Panc1 (cell line): Measurements from ENCODE around the gene ALG9.

Source experiments
- POLR2AphosphoS5 ChIP-seq: IDR thresholded peaks from 2 replicates; pipeline ENCODE4 v1.6.1; 2012; ENCODE audit warnings: mild to moderate bottlenecking, low read depth, low read length, moderate library complexity
- SIN3A ChIP-seq: IDR thresholded peaks from 2 replicates; pipeline ENCODE4 v1.6.1; 2012; ENCODE audit warnings: low read depth, mild to moderate bottlenecking, low read length, moderate library complexity, borderline replicate concordance; ENCODE audit not compliant: insufficient read depth
- TCF7L2 ChIP-seq: IDR thresholded peaks from 2 replicates; pipeline ENCODE4 v1.6.1; 2011; ENCODE audit warnings: mild to moderate bottlenecking, low read depth, low read length, inconsistent platforms
- TF ChIP-seq, protein P1 (sequence below), 2 experiments: IDR thresholded peaks; 2 replicates each; pipeline ENCODE4 v1.6.1; 2011 to 2012; ENCODE audit warnings: low read depth in 2 of 2, control low read depth in 1 of 2, low read length in 1 of 2, mild to moderate bottlenecking in 1 of 2, moderate library complexity in 1 of 2; ENCODE audit not compliant: insufficient read depth in 1 of 2
- TF ChIP-seq, protein P2 (sequence below): fragments of 450-650 bp; IDR thresholded peaks from 2 replicates; pipeline ENCODE4 v1.5.1; 2017; ENCODE audit warnings: mild to moderate bottlenecking

DNA sequence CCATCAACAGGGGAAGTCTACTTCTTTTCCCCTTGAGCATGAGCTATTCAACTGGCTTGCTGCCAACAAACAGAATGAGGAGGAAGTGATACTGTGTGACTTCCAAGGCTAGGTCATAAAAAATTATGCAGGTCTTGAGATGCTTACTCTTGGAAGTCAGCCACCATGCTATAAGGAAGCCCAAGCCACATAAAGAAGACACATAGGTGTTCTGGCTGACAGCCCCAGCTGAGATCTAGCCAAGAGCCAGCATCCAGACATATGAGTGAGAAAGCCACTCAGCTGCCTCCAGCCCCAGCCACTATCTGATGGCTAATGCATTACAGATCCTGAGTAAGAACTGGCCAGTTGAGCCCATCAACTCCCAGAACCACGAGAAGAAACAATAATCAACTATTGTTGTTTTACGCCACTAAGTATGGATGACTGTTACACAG, 74.2 kb downstream of the ALG9 start:
- TF ChIP-seq, protein P1, sequence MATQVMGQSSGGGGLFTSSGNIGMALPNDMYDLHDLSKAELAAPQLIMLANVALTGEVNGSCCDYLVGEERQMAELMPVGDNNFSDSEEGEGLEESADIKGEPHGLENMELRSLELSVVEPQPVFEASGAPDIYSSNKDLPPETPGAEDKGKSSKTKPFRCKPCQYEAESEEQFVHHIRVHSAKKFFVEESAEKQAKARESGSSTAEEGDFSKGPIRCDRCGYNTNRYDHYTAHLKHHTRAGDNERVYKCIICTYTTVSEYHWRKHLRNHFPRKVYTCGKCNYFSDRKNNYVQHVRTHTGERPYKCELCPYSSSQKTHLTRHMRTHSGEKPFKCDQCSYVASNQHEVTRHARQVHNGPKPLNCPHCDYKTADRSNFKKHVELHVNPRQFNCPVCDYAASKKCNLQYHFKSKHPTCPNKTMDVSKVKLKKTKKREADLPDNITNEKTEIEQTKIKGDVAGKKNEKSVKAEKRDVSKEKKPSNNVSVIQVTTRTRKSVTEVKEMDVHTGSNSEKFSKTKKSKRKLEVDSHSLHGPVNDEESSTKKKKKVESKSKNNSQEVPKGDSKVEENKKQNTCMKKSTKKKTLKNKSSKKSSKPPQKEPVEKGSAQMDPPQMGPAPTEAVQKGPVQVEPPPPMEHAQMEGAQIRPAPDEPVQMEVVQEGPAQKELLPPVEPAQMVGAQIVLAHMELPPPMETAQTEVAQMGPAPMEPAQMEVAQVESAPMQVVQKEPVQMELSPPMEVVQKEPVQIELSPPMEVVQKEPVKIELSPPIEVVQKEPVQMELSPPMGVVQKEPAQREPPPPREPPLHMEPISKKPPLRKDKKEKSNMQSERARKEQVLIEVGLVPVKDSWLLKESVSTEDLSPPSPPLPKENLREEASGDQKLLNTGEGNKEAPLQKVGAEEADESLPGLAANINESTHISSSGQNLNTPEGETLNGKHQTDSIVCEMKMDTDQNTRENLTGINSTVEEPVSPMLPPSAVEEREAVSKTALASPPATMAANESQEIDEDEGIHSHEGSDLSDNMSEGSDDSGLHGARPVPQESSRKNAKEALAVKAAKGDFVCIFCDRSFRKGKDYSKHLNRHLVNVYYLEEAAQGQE (IDR thresholded peaks at IDR 0.05; ENCODE audit: insufficient read depth in 1 of 2, low read depth in 2 of 2, low read length in 1 of 2): no peak
- TF ChIP-seq, protein P2, sequence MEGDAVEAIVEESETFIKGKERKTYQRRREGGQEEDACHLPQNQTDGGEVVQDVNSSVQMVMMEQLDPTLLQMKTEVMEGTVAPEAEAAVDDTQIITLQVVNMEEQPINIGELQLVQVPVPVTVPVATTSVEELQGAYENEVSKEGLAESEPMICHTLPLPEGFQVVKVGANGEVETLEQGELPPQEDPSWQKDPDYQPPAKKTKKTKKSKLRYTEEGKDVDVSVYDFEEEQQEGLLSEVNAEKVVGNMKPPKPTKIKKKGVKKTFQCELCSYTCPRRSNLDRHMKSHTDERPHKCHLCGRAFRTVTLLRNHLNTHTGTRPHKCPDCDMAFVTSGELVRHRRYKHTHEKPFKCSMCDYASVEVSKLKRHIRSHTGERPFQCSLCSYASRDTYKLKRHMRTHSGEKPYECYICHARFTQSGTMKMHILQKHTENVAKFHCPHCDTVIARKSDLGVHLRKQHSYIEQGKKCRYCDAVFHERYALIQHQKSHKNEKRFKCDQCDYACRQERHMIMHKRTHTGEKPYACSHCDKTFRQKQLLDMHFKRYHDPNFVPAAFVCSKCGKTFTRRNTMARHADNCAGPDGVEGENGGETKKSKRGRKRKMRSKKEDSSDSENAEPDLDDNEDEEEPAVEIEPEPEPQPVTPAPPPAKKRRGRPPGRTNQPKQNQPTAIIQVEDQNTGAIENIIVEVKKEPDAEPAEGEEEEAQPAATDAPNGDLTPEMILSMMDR: no peak
- TF ChIP-seq POLR2AphosphoS5 (no peak), SIN3A (no peak), TCF7L2 (no peak)
